Osteoblast (primary cell): ENCODE results near the gene RACK1. TPM values are rescaled to one million over a fixed set of nuclear protein-coding genes. Genes with fewer than 3 reads are reported as not detected.
A peak's percentile ranks its signal among the peaks of the same experiment; 100 is the strongest.

Experiments
- DNase-seq: peaks from one replicate; pipeline ENCODE4 v3.0.0; 2011; ENCODE audit warnings: low spot score, mixed read lengths; ENCODE audit not compliant: insufficient read length; ENCODE audit errors: missing footprints
- H2AFZ ChIP-seq: 2 replicates; pipeline ENCODE4 v1.6.0; 2011; ENCODE audit warnings: mild to moderate bottlenecking, low read length
- H3K27ac ChIP-seq: 2 replicates; pipeline ENCODE4 v1.5.1; 2011; ENCODE audit warnings: mild to moderate bottlenecking, low read depth, low read length, moderate library complexity
- H3K27me3 ChIP-seq: 2 replicates; pipeline ENCODE4 v1.6.0; 2012; ENCODE audit warnings: mild to moderate bottlenecking, control low read depth, inconsistent platforms, low read length, moderate library complexity; ENCODE audit not compliant: insufficient read depth
- H3K36me3 ChIP-seq: 2 replicates; pipeline ENCODE4 v1.5.1; 2011; ENCODE audit warnings: mild to moderate bottlenecking, low read length, control low read depth, moderate library complexity; ENCODE audit not compliant: insufficient read depth
- H3K4me1 ChIP-seq: 2 replicates; pipeline ENCODE4 v1.5.1; 2011; ENCODE audit warnings: mild to moderate bottlenecking, low read length, control low read depth, moderate library complexity; ENCODE audit not compliant: insufficient read depth
- H3K4me2 ChIP-seq: 2 replicates; pipeline ENCODE4 v1.6.0; 2011; ENCODE audit warnings: mild to moderate bottlenecking, low read length; ENCODE audit not compliant: insufficient read depth
- H3K4me3 ChIP-seq: fragments of 200-600 bp; sonication (generic); 3 replicates; pipeline ENCODE4 v1.5.1; 2012; ENCODE audit warnings: mild to moderate bottlenecking, low read length, inconsistent platforms; ENCODE audit not compliant: insufficient read depth
- H3K79me2 ChIP-seq: 2 replicates; pipeline ENCODE4 v1.6.0; 2012; ENCODE audit warnings: mild to moderate bottlenecking, low read length, control low read depth, inconsistent platforms; ENCODE audit not compliant: insufficient read depth
- H3K9me3 ChIP-seq: 2 replicates; pipeline ENCODE4 v1.5.1; 2011; ENCODE audit warnings: low read depth, low read length, control low read depth
- H4K20me1 ChIP-seq: 2 replicates; pipeline ENCODE4 v1.6.0; 2012; ENCODE audit warnings: mild to moderate bottlenecking, low read length, control low read depth; ENCODE audit not compliant: insufficient read depth
- total RNA-seq: library from RNA; depleted of rRNA; stranded (reverse); fragments of >200 nt; gene quantifications from 2 replicates; pipeline ENCODE4 v1.2.3, GENCODE V29; 2012
- TF ChIP-seq, protein P1 (sequence below): IDR thresholded peaks from 2 replicates; pipeline ENCODE4 v1.5.1; 2011; ENCODE audit warnings: mild to moderate bottlenecking, low read depth, low read length, moderate library complexity; ENCODE audit errors: extremely low read depth

RACK1 gene
- total RNA-seq, 1 donor, result 4,007 TPM

DNA sequence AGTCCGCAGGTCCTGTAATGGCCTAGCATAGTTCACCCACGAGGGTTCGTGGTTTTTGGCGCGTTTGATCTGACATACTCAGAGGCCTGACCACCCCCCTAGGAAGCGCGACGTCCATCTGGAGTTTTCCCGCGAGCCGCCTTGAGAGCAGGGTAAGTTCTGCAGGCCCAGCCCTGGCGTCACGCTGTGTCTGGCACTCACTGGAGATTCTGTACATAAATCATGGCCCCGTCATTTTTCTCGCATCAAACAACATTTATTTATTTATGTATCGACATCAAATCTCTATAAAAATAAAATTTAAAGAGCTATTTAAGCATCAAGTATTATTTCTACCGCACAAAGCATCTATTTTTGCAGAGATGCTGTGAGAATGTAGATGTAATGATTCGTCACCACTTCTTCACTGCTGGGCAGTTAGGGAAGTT, 21.1 kb downstream of the RACK1 start:
- TF ChIP-seq, protein P1, sequence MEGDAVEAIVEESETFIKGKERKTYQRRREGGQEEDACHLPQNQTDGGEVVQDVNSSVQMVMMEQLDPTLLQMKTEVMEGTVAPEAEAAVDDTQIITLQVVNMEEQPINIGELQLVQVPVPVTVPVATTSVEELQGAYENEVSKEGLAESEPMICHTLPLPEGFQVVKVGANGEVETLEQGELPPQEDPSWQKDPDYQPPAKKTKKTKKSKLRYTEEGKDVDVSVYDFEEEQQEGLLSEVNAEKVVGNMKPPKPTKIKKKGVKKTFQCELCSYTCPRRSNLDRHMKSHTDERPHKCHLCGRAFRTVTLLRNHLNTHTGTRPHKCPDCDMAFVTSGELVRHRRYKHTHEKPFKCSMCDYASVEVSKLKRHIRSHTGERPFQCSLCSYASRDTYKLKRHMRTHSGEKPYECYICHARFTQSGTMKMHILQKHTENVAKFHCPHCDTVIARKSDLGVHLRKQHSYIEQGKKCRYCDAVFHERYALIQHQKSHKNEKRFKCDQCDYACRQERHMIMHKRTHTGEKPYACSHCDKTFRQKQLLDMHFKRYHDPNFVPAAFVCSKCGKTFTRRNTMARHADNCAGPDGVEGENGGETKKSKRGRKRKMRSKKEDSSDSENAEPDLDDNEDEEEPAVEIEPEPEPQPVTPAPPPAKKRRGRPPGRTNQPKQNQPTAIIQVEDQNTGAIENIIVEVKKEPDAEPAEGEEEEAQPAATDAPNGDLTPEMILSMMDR, result no peak
- Histone ChIP-seq H3K4me3 (peak overlapping the region; percentile 95), H3K27ac (peak overlapping the region; percentile 98), H3K36me3 (peaks cover 12% of the 10 kb centered on the region), H3K79me2 (peaks cover 35% of the 10 kb centered on the region), H3K27me3 (no peaks in the 10 kb centered on the region), H2AFZ (peak overlapping the region; percentile 90), H3K4me1 (peaks cover 20% of the 10 kb centered on the region), H4K20me1 (no peaks in the 10 kb centered on the region), H3K4me2 (peak overlapping the region; percentile 97), H3K9me3 (no peaks in the 10 kb centered on the region)
- no peak for DNase-seq

DNA sequence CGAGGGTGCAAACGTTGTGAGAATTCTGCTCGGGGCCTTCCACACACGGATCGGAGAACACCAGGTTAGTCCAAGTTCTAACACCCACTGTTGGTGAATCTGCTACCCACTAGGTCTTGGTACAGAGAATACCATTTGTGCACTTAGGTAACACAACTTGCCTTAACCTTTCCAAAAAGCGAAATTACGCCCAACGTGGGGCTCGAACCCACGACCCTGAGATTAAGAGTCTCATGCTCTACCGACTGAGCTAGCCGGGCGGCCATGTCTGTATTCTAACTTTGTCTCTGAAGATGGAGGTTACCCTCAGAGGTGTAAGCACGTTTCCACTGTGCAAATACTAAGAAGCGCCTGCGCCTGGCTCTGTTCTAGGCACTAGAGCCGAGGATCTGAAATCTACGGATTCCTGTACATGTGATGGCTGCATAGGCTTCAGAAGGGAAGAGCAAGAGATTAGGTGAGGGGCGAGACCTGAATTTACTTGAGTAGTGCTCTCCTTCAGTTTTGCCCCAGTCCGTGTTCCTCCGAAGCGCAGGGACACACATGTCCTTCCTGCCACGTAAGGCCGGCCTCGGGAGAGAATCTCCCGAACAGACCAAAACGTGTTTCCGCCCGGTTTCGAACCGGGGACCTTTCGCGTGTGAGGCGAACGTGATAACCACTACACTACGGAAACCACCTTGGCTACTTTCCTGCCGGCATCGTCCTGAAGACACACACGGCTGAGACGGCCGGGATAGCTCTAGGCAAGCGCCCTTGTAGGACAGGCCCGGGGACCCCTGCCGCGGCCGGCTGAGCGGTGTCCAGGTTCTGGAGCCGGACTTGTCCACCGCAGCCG, 21.7 kb downstream of the RACK1 start:
- Histone ChIP-seq H3K27me3 (no peaks in the 10 kb centered on the region), H4K20me1 (no peaks in the 10 kb centered on the region), H3K9me3 (no peaks in the 10 kb centered on the region), H3K4me1 (peaks cover 23% of the 10 kb centered on the region), H3K4me2 (peak overlapping the region; percentile 97), H2AFZ (peak overlapping the region; percentile 90), H3K79me2 (peaks cover 32% of the 10 kb centered on the region), H3K27ac (peak overlapping the region; percentile 98), H3K4me3 (peak overlapping the region; percentile 95), H3K36me3 (peaks cover 11% of the 10 kb centered on the region)
- TF ChIP-seq, protein P1, result no peak
- DNase-seq, result peak; percentile 94

DNA sequence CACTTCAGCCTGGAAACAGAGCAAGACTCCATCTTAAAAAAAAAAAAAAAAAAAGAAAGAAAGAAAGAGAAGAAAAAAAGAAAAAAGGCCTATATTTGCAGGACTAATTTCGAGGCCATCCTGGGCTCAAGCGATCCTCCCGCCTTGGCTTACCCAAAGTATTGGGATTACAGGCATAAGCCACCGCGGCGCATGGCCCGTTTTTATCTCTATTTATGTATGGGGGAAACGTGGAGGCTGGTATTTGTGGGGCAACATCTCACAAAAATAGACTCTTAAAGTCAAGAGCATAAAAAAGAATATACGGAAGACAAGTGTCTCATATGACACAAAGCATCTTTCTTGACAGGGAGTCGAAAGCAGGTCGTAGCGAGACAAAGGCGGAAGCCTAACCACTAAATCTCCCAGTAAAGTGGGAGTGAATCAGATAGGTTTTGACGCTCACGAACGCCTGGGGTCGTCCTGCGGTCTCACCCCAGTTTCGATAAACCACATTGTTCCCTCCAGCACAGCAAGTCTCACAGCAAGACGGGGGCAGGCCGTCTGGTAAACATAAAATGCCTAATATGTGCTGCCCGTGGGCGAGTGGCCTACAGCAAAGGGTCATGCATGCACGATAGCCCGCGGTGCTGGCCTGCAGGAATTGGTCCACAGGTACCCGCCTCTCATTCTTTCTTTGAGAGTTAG, 22.5 kb downstream of the RACK1 start:
- H2AFZ ChIP-seq, result no peak overlapping the region
- no peaks in the 10 kb centered on the region for H4K20me1 ChIP-seq
- H3K27ac ChIP-seq, result no peak overlapping the region
- H3K36me3 ChIP-seq, result peaks cover 4% of the 10 kb centered on the region
- peaks cover 27% of the 10 kb centered on the region for H3K79me2 ChIP-seq
- H3K4me1 ChIP-seq, result peaks cover 28% of the 10 kb centered on the region
- no peaks in the 10 kb centered on the region for H3K27me3 ChIP-seq
- TF ChIP-seq, protein P1, result no peak
- no peak for DNase-seq
- peak overlapping the region; percentile 97 for H3K4me2 ChIP-seq
- H3K9me3 ChIP-seq, result no peaks in the 10 kb centered on the region
- peak overlapping the region; percentile 7 for H3K4me3 ChIP-seq

DNA sequence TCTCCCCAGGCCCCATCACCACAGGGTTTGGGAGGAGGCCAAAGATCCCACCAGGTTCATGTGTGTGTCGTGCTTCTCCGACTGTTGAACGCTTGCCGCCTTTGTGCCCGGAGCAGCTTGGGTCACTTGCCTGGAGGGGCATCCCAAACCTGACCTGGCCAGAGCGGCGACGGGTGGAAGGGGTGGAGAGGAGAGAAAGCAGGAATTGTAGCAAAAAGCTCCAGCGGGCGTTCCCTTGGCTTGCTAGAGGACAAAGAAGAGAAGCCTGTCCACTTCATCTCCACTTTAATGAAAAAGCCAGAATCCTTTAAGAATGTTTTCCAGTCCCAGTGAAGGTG, 23.6 kb downstream of the RACK1 start:
- H3K79me2 ChIP-seq, result peaks cover 16% of the 10 kb centered on the region
- no peaks in the 10 kb centered on the region for H3K36me3 ChIP-seq
- H3K27ac ChIP-seq, result no peak overlapping the region
- TF ChIP-seq, protein P1, result no peak
- DNase-seq, result no peak
- H3K9me3 ChIP-seq, result no peaks in the 10 kb centered on the region
- no peak overlapping the region for H3K4me3 ChIP-seq
- no peaks in the 10 kb centered on the region for H3K27me3 ChIP-seq
- no peaks in the 10 kb centered on the region for H4K20me1 ChIP-seq
- H2AFZ ChIP-seq, result no peak overlapping the region
- H3K4me2 ChIP-seq, result no peak overlapping the region
- peaks cover 29% of the 10 kb centered on the region for H3K4me1 ChIP-seq
